IMR-90 (cell line): ENCODE results near the gene GBX2.

Experiments
- CEBPB ChIP-seq: IDR thresholded peaks from 2 replicates; pipeline ENCODE4 v1.6.1; 2012; ENCODE audit warnings: low read depth, low read length, improper control_type of control experiment
- FOS ChIP-seq: fragments of 150-350 bp; IDR thresholded peaks from 2 replicates; pipeline ENCODE4 v1.6.1; 2016; ENCODE audit warnings: low read depth, low read length
- MAZ ChIP-seq: IDR thresholded peaks from 2 replicates; pipeline ENCODE4 v1.6.1; 2012; ENCODE audit warnings: low read depth, mild to moderate bottlenecking, low read length, improper control_type of control experiment, moderate library complexity, borderline replicate concordance
- NFE2L2 ChIP-seq: fragments of 150-350 bp; IDR thresholded peaks from 2 replicates; pipeline ENCODE4 v1.6.1; 2016; ENCODE audit warnings: low read depth, mild to moderate bottlenecking, low read length
- POLR2A ChIP-seq: IDR thresholded peaks from 2 replicates; pipeline ENCODE4 v1.6.1; 2012; ENCODE audit warnings: mild to moderate bottlenecking, low read depth, low read length
- RAD21 ChIP-seq: IDR thresholded peaks from 2 replicates; pipeline ENCODE4 v1.6.1; 2012; ENCODE audit warnings: low read length, improper control_type of control experiment
- SMC3 ChIP-seq: fragments of 150-350 bp; IDR thresholded peaks from 2 replicates; pipeline ENCODE4 v1.6.1; 2016; ENCODE audit warnings: low read depth, mild to moderate bottlenecking, antibody characterized with exemption, low read length, moderate library complexity
- TF ChIP-seq, protein P1 (sequence below): conservative IDR thresholded peaks from 2 replicates; pipeline ENCODE4 v1.5.1; 2012; ENCODE audit warnings: mild to moderate bottlenecking, low read depth, low read length, improper control_type of control experiment
- TF ChIP-seq, protein P2 (sequence below): fragments of 150-350 bp; IDR thresholded peaks from 2 replicates; pipeline ENCODE4 v1.6.1; 2017; ENCODE audit warnings: mild to moderate bottlenecking, antibody characterized with exemption, low read length, low read depth

DNA sequence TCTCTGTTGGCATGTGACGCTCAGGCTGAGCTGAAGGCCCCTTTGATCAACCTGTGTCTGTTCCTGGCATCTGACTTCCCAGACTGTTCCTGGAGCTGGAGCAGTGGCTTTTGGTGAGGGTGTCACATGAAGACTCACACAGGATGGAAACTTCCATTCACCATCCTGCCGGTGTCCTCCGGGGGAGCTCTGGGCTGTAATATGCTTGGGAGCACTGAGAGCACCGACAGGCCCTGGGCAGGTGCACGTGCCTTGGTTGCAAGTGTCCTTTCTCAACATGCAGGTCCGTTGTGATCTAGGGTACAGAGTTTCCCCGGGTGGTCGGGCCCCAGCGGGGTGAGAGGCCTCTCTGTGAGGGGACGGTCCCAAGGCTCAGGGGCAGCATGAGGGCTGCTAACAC lies 24.8 kb upstream of the GBX2 start:
- TF ChIP-seq, protein P1, sequence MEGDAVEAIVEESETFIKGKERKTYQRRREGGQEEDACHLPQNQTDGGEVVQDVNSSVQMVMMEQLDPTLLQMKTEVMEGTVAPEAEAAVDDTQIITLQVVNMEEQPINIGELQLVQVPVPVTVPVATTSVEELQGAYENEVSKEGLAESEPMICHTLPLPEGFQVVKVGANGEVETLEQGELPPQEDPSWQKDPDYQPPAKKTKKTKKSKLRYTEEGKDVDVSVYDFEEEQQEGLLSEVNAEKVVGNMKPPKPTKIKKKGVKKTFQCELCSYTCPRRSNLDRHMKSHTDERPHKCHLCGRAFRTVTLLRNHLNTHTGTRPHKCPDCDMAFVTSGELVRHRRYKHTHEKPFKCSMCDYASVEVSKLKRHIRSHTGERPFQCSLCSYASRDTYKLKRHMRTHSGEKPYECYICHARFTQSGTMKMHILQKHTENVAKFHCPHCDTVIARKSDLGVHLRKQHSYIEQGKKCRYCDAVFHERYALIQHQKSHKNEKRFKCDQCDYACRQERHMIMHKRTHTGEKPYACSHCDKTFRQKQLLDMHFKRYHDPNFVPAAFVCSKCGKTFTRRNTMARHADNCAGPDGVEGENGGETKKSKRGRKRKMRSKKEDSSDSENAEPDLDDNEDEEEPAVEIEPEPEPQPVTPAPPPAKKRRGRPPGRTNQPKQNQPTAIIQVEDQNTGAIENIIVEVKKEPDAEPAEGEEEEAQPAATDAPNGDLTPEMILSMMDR: no peak
- TF ChIP-seq, protein P2, sequence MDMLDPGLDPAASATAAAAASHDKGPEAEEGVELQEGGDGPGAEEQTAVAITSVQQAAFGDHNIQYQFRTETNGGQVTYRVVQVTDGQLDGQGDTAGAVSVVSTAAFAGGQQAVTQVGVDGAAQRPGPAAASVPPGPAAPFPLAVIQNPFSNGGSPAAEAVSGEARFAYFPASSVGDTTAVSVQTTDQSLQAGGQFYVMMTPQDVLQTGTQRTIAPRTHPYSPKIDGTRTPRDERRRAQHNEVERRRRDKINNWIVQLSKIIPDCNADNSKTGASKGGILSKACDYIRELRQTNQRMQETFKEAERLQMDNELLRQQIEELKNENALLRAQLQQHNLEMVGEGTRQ: no peak
- TF ChIP-seq NFE2L2: no peak
- no peak for TF ChIP-seq RAD21
- no peak for TF ChIP-seq CEBPB
- TF ChIP-seq POLR2A: no peak
- no peak for TF ChIP-seq SMC3
- TF ChIP-seq MAZ: no peak
- no peak for TF ChIP-seq FOS
